Gastrocnemius medialis (tissue), 4 donors: ENCODE results near the gene POU3F1.

ENCODE experiments used
- CTCF ChIP-seq, 5 experiments: fragments of 450-650 bp in 3 of 5; fragments of 200-600 bp in 2 of 5; sonication (generic) in 2 of 5; IDR thresholded peaks in 4 of 5; conservative IDR thresholded peaks in 1 of 5; 1 replicate in 4 of 5; 2 replicates in 1 of 5; pipeline ENCODE4 v1.5.1; 2016 to 2019; ENCODE audit warnings: antibody characterized with exemption in 5 of 5, mild to moderate bottlenecking in 3 of 5, moderate library complexity in 3 of 5
- POLR2A ChIP-seq, 2 donors: fragments of 450-650 bp; IDR thresholded peaks; one replicate each; pipeline ENCODE4 v1.6.1; 2017; ENCODE audit warnings: antibody characterized with exemption in 2 of 2, mild to moderate bottlenecking in 2 of 2, moderate library complexity in 2 of 2

GRCh38 chr1:38061290-38061689 is 14.7 kb upstream of the POU3F1 start:
- no peak for TF ChIP-seq CTCF (IDR thresholded peaks at IDR 0.05 in 4 of 5, conservative IDR thresholded peaks at IDR 0.05 in 1 of 5)
- no peak for TF ChIP-seq POLR2A (IDR thresholded peaks at IDR 0.05)
